Breast epithelium (tissue), 4 donors: ENCODE results near the gene UBE2Q2. TPM values are rescaled to one million over a fixed set of nuclear protein-coding genes. Genes with fewer than 3 reads are reported as not detected.

ENCODE experiments used
- DNase-seq, 2 donors: peaks; one replicate each; pipeline ENCODE4 v3.0.0-alpha.2; 2019; ENCODE audit warnings: low spot score in 2 of 2
- H3K27ac ChIP-seq, 2 donors: fragments of 200-600 bp; sonication (generic) in 1 of 2; one replicate each; pipeline ENCODE4 v1.5.1; 2016 to 2019; ENCODE audit warnings: mild to moderate bottlenecking in 1 of 2
- H3K27me3 ChIP-seq, 2 donors: fragments of 200-600 bp; sonication (generic) in 1 of 2; one replicate each; pipeline versions ENCODE4 v1.5.1 to v1.6.0; 2017 to 2019; ENCODE audit warnings: control low read depth in 1 of 2, mild to moderate bottlenecking in 1 of 2
- H3K36me3 ChIP-seq: fragments of 200-600 bp; one replicate; pipeline ENCODE4 v1.5.1; 2019
- H3K4me1 ChIP-seq, 2 donors: fragments of 200-600 bp; sonication (generic); one replicate each; pipeline ENCODE4 v1.5.1; 2016 to 2019; ENCODE audit warnings: control low read depth in 1 of 2
- H3K4me3 ChIP-seq, 3 donors: fragments of 200-600 bp; sonication (generic); 1 replicate in 2 of 3; 2 replicates in 1 of 3; pipeline ENCODE4 v1.5.1; 2016 to 2019; ENCODE audit warnings: mild to moderate bottlenecking in 3 of 3, moderate library complexity in 2 of 3
- H3K9me3 ChIP-seq, 2 donors: fragments of 200-600 bp; sonication (generic) in 1 of 2; one replicate each; pipeline ENCODE4 v1.5.1; 2016 to 2019; ENCODE audit warnings: control low read depth in 1 of 2
- CTCF ChIP-seq, 3 donors: fragments of 450-650 bp; IDR thresholded peaks; one replicate each; pipeline ENCODE4 v1.5.1; 2016 to 2017; ENCODE audit warnings: antibody characterized with exemption in 3 of 3, mild to moderate bottlenecking in 3 of 3, moderate library complexity in 3 of 3
- POLR2A ChIP-seq: fragments of 450-650 bp; IDR thresholded peaks from one replicate; pipeline ENCODE4 v1.6.1; 2016; ENCODE audit warnings: antibody characterized with exemption, mild to moderate bottlenecking, moderate library complexity
- POLR2AphosphoS5 ChIP-seq, 3 donors: sonication (generic); formaldehyde crosslinking; IDR thresholded peaks; one replicate each; pipeline ENCODE4 v1.6.1; 2017; ENCODE audit warnings: antibody characterized with exemption in 3 of 3
- intact Hi-C: fragments of 100-400 bp; cut with DNase I; formaldehyde crosslinking; loops from one replicate; pipeline ENCODE4 v1.15.1; 2023; ENCODE audit warnings: low total_unique reads
- total RNA-seq, 3 donors: library from RNA; depleted of rRNA; stranded (reverse); fragments of >200 nt; gene quantifications; one replicate each; pipeline ENCODE4 v1.1.0, GENCODE V29; 2016

The UBE2Q2 gene
- total RNA-seq, 3 donors from 2014 or later: 45.9 to 56.5 (median 48.8) TPM

- no peak for DNase-seq
Observed at GRCh38 chr15:75822685-75823278, 20.5 kb upstream of the UBE2Q2 start.

GRCh38 chr15:75823860-75824613, 19.2 kb upstream of the UBE2Q2 start:
- Histone ChIP-seq H3K36me3 (no peaks in the 10 kb centered on the region), H3K9me3 (no peaks in the 10 kb centered on the region), H3K4me3 (no peak overlapping the region), H3K27me3 (no peaks in the 10 kb centered on the region), H3K27ac (no peak overlapping the region), H3K4me1 (no peaks in the 10 kb centered on the region)
- intact Hi-C loops: no loop called here
- TF ChIP-seq POLR2A: no peak
- TF ChIP-seq CTCF (IDR thresholded peaks at IDR 0.05): no peak
- no peak for DNase-seq

More at GRCh38 chr15:75822685-75823278, 20.5 kb upstream of the UBE2Q2 start:
- no peaks in the 10 kb centered on the region for H3K36me3 ChIP-seq
- no peaks in the 10 kb centered on the region for H3K4me1 ChIP-seq
- intact Hi-C loops: no loop called here
- H3K9me3 ChIP-seq: no peaks in the 10 kb centered on the region
- no peak overlapping the region for H3K27ac ChIP-seq
- TF ChIP-seq POLR2A: no peak
- no peak for TF ChIP-seq POLR2AphosphoS5 (IDR thresholded peaks at IDR 0.05)
- TF ChIP-seq CTCF (IDR thresholded peaks at IDR 0.05): no peak
- no peak overlapping the region for H3K4me3 ChIP-seq
- no peaks in the 10 kb centered on the region for H3K27me3 ChIP-seq

- TF ChIP-seq POLR2A: no peak
- TF ChIP-seq CTCF (IDR thresholded peaks at IDR 0.05): no peak
- TF ChIP-seq POLR2AphosphoS5 (IDR thresholded peaks at IDR 0.05): no peak
- intact Hi-C loops: no loop called here
- no peak overlapping the region for H3K4me3 ChIP-seq
- no peaks in the 10 kb centered on the region for H3K4me1 ChIP-seq
- no peaks in the 10 kb centered on the region for H3K36me3 ChIP-seq
- H3K27ac ChIP-seq: no peak overlapping the region
- no peak for DNase-seq
- no peaks in the 10 kb centered on the region for H3K9me3 ChIP-seq
- H3K27me3 ChIP-seq: no peaks in the 10 kb centered on the region
Observed at GRCh38 chr15:75827691-75828090, 15.6 kb upstream of the UBE2Q2 start.

- TF ChIP-seq POLR2A (no peak), CTCF (IDR thresholded peaks at IDR 0.05) (no peak), POLR2AphosphoS5 (IDR thresholded peaks at IDR 0.05) (no peak)
- H3K4me1 ChIP-seq: no peaks in the 10 kb centered on the region
- no peak overlapping the region for H3K4me3 ChIP-seq
- no peaks in the 10 kb centered on the region for H3K9me3 ChIP-seq
- no peaks in the 10 kb centered on the region for H3K27me3 ChIP-seq
- intact Hi-C loops: no loop called here
- no peak overlapping the region for H3K27ac ChIP-seq
- H3K36me3 ChIP-seq: no peaks in the 10 kb centered on the region
- no peak for DNase-seq
Observed at GRCh38 chr15:75828429-75828828, 14.8 kb upstream of the UBE2Q2 start.
